Measurements from ENCODE around the gene GRXCR1. TPM values are rescaled to one million over a fixed set of nuclear protein-coding genes. Genes with fewer than 3 reads are reported as not detected.

The GRXCR1 gene
- total and polyA plus RNA-seq, 3 donors from 2014 or later: 0.39 to 0.57 TPM; not detected in 1

DNA sequence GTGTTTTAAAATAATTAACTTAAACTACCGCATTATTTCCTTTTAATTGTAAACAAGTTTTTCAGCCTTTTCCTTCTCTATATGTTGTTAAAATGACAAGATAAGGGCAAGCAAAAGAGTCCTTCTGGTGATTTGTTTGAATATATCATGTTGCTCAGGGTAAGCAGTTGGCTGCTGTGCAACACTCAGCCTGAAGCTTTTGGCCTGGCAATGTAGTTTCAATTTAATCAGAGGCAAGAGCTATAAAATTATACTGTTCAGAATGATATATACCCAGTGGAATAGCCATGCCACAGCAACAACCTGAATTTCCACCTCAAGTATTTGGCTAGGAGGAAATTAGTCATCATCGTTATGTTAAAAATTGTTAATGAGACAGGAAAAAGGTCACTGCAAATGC lies 53.4 kb downstream of the GRXCR1 start:
- intact Hi-C loops (cut with DNase I; ENCODE audit: low total_unique reads): no loop called here
- Histone ChIP-seq H3K27me3 (no peaks in the 10 kb centered on the region), H3K4me1 (no peaks in the 10 kb centered on the region), H3K36me3 (ENCODE audit: low read depth, missing control alignments) (no peaks in the 10 kb centered on the region), H3K9me3 (no peaks in the 10 kb centered on the region), H3K4me3 (no peak overlapping the region), H3K27ac (no peak overlapping the region)
- 74 to 81% methylated on average over 2 of the region's 2 CpGs for WGBS, 2 donors
- DNase-seq: no peak
- TF ChIP-seq, protein P1, sequence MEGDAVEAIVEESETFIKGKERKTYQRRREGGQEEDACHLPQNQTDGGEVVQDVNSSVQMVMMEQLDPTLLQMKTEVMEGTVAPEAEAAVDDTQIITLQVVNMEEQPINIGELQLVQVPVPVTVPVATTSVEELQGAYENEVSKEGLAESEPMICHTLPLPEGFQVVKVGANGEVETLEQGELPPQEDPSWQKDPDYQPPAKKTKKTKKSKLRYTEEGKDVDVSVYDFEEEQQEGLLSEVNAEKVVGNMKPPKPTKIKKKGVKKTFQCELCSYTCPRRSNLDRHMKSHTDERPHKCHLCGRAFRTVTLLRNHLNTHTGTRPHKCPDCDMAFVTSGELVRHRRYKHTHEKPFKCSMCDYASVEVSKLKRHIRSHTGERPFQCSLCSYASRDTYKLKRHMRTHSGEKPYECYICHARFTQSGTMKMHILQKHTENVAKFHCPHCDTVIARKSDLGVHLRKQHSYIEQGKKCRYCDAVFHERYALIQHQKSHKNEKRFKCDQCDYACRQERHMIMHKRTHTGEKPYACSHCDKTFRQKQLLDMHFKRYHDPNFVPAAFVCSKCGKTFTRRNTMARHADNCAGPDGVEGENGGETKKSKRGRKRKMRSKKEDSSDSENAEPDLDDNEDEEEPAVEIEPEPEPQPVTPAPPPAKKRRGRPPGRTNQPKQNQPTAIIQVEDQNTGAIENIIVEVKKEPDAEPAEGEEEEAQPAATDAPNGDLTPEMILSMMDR (IDR thresholded peaks at IDR 0.05): no peak
- no peak for TF ChIP-seq POLR2A (IDR thresholded peaks at IDR 0.05)

DNA sequence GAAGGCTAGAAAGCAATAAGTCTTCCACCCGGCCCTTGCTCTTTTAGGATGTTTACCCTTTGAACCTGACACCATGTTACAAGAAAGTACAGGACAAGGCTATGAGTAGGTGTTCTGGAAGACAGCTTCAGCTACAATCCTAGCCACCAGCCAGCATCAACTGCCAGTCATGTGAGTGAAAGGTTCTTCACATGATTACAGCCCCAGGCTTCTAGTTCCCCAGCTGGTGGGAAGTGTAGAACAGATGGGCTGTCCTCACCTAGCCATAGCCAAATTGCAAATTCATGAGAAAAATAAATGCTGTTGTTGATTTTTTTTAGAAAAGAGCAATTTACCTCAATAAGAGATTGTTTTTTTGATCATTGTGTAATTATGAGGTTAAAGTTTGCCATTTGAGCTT lies 60.8 kb downstream of the GRXCR1 start:
- no peaks in the 10 kb centered on the region for H3K27me3 ChIP-seq
- no peak overlapping the region for H3K27ac ChIP-seq
- no peaks in the 10 kb centered on the region for H3K36me3 ChIP-seq (ENCODE audit: low read depth, missing control alignments)
- H3K4me1 ChIP-seq: no peaks in the 10 kb centered on the region
- no peak overlapping the region for H3K4me3 ChIP-seq
- 73 to 75% methylated on average over 1 of the region's 1 CpG for WGBS, 2 donors
- intact Hi-C loops (cut with DNase I; ENCODE audit: low total_unique reads): no loop called here
- TF ChIP-seq, protein P1 (IDR thresholded peaks at IDR 0.05): no peak
- no peak for TF ChIP-seq POLR2A (IDR thresholded peaks at IDR 0.05)
- DNase-seq: no peak
- no peaks in the 10 kb centered on the region for H3K9me3 ChIP-seq

DNA sequence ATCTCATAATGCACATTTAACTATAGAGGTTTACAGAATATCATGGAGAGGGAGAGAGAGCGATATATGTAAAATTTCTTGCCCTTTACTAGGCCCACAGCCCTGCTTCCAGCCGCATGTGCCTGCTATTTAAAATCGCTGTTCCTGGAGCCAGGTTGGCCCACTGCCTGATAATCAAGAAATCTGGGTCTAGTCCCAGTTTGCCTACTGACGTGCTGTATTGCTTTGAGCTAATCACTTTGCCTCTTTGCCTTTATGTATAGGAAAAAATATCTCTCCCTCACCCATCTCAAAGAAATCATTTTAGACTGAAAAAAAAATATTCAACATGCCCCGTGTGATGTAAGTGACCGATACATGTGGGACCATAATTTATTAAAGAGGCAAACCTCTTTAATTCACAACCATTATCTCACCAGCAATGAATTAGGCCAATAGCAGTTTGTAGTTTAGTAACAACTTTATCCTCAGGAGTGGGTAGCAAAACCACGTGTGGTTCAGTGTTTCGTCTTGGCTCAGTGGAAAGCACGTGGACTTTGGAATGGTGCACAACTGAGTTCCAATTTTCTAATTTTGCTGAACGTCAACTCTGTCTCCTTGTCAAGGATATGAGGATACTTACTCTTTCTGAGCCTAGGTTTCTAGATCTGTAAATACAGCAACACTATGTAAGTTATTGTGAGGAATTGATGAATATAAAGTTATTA lies 62.6 kb downstream of the GRXCR1 start:
- Histone ChIP-seq H3K9me3 (no peaks in the 10 kb centered on the region), H3K4me1 (no peaks in the 10 kb centered on the region), H3K36me3 (ENCODE audit: low read depth, missing control alignments) (no peaks in the 10 kb centered on the region), H3K27ac (no peak overlapping the region), H3K4me3 (no peak overlapping the region), H3K27me3 (no peaks in the 10 kb centered on the region)
- DNase-seq: no peak
- TF ChIP-seq, protein P1 (IDR thresholded peaks at IDR 0.05): no peak
- no peak for TF ChIP-seq POLR2A (IDR thresholded peaks at IDR 0.05)
- WGBS, 2 donors: 69 to 74% methylated on average over 10 of the region's 10 CpGs
- intact Hi-C loops (cut with DNase I; ENCODE audit: low total_unique reads): no loop called here

DNA sequence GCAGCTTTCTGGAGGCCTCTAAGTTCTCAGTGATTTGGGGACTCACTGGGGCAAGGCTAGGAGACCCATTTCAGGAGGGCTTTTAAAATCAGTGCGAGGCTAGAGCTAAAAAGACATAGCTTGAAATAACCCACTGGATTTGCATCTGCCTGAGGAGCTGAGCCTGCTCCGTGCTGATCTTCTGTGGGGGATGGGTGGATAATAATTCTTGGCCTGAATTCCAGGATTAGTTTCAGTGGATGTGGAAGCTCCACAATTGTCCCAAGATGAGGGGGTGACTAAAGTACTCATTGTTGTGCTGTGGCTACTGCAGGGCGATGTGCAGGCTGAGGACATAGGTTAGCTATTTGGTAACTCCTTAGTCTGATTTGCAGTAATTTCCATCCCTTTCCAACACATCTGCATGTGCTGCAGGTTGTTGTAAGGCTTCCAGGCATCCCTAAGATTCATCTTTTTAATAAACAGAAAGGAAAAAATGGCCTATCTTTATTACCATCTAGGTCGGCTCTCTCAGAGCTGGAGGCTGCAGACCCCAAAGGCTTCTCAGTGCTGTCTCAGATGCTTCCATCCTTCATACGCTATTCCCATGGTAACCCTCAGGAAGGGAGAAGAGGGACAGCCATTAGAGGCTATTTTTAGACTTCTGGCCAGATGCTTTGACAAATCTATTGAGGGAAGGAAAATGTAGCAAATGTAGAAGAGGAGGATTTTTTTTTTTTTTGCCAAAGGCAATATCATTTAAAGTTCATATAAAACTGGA lies 63.4 kb downstream of the GRXCR1 start:
- 71 to 80% methylated on average over 5 of the region's 5 CpGs for WGBS, 2 donors
- intact Hi-C loops (cut with DNase I; ENCODE audit: low total_unique reads): no loop called here
- H3K36me3 ChIP-seq (ENCODE audit: low read depth, missing control alignments): no peaks in the 10 kb centered on the region
- no peaks in the 10 kb centered on the region for H3K9me3 ChIP-seq
- no peak for TF ChIP-seq POLR2A (IDR thresholded peaks at IDR 0.05)
- TF ChIP-seq, protein P1 (IDR thresholded peaks at IDR 0.05): no peak
- no peak overlapping the region for H3K27ac ChIP-seq
- no peak overlapping the region for H3K4me3 ChIP-seq
- H3K4me1 ChIP-seq: no peaks in the 10 kb centered on the region
- DNase-seq: no peak
- no peaks in the 10 kb centered on the region for H3K27me3 ChIP-seq
